Activated CD8-positive, alpha-beta memory T cell treated with anti-CD3 and anti-CD28 coated beads, Interleukin-2, amount 50 U/mL, for 4 hours (primary cell): Measurements from ENCODE around the gene TRPM6.
"Not testable (repeated sequence)": the region's sequence is repeated elsewhere in the genome, so short reads cannot be mapped to it uniquely, and the experiment has no call there.

Source experiments
- DNase-seq: peaks from one replicate; pipeline ENCODE4 v3.0.0-alpha.2; 2020

Gene TRPM6

GRCh38 chr9:74887041-74887980 is at the start of gene TRPM6:
Gene TRPM6 (minus strand): TSS chr9:74887921. CDS start chr9:74887856, 65 bp downstream.
- peak; percentile 23 for DNase-seq

GRCh38 chr9:74935008-74935407 is 47.3 kb upstream of the TRPM6 start:
- DNase-seq = no peak

- DNase-seq = no peak
Measured at GRCh38 chr9:74921737-74922136, 34.0 kb upstream of the TRPM6 start.

- no peak for DNase-seq
Measured at GRCh38 chr9:74920944-74921626, 33.4 kb upstream of the TRPM6 start.

GRCh38 chr9:74910036-74910435 is 22.3 kb upstream of the TRPM6 start:
- no peak for DNase-seq

GRCh38 chr9:74908665-74909064 is 20.9 kb upstream of the TRPM6 start:
- no peak for DNase-seq

- no peak for DNase-seq
Measured at GRCh38 chr9:74907085-74907484, 19.4 kb upstream of the TRPM6 start.

GRCh38 chr9:74901001-74901400 is 13.3 kb upstream of the TRPM6 start:
- no peak for DNase-seq

GRCh38 chr9:74888449-74888848 is 728 bp upstream of the TRPM6 start:
- DNase-seq = not testable (repeated sequence)

- DNase-seq = no peak
Measured at GRCh38 chr9:74887981-74888370, 255 bp upstream of the TRPM6 start.

- no peak for DNase-seq
Measured at GRCh38 chr9:74876382-74876949, 11.3 kb downstream of the TRPM6 start.

- DNase-seq = no peak
Measured at GRCh38 chr9:74875656-74876055, 12.1 kb downstream of the TRPM6 start.

GRCh38 chr9:74874220-74874619 is 13.5 kb downstream of the TRPM6 start:
- no peak for DNase-seq

- no peak for DNase-seq
Measured at GRCh38 chr9:74872619-74873233, 15.0 kb downstream of the TRPM6 start.

GRCh38 chr9:74867483-74867882 is 20.2 kb downstream of the TRPM6 start:
- DNase-seq = no peak

GRCh38 chr9:74865177-74865576 is 22.5 kb downstream of the TRPM6 start:
- no peak for DNase-seq

GRCh38 chr9:74861773-74862474 is 25.8 kb downstream of the TRPM6 start:
- no peak for DNase-seq

- DNase-seq = no peak
Measured at GRCh38 chr9:74861071-74861470, 26.6 kb downstream of the TRPM6 start.

- not testable (repeated sequence) for DNase-seq
Measured at GRCh38 chr9:74860247-74860646, 27.5 kb downstream of the TRPM6 start.

- DNase-seq = no peak
Measured at GRCh38 chr9:74859786-74860185, 27.9 kb downstream of the TRPM6 start.

- no peak for DNase-seq
Measured at GRCh38 chr9:74858751-74859414, 28.8 kb downstream of the TRPM6 start.

- DNase-seq = no peak
Measured at GRCh38 chr9:74856989-74857388, 30.7 kb downstream of the TRPM6 start.
